HCT116 (cell line): ENCODE measurements around the gene DIAPH3. TPM values are rescaled to one million over a fixed set of nuclear protein-coding genes. Genes with fewer than 3 reads are reported as not detected.

Experiments
- ATAC-seq: fragments of 200-7000 bp; cut with Tn5 transposase; 2 replicates; pipeline ENCODE4 v1.9.1; 2020; ENCODE audit warnings: mild to moderate bottlenecking, moderate library complexity
- BruUV-seq: library from RNA; stranded (reverse); fragments of 400-500 nt; replicated peaks from 2 replicates; lab custom pipeline; 2021; lab: Mats Ljungman, UMichigan
- CTCF ChIA-PET: fragments of 300-600 bp; sonication (Branson Sonifier 250); formaldehyde crosslinking; loops from one replicate; lab custom pipeline; 2021; ENCODE audit warnings: antibody characterized with exemption; lab: Charles Lee
- POLR2A ChIA-PET: fragments of 300-600, 350-600 bp; sonication (Branson Sonifier 250); formaldehyde crosslinking; loops from one replicate; lab custom pipeline; 2021; ENCODE audit warnings: antibody characterized with exemption; lab: Charles Lee
- RAD21 ChIA-PET, 2 experiments: fragments of 300-600 bp; sonication (Branson Sonifier 250); formaldehyde crosslinking; loops; one replicate each; lab custom pipeline; 2023; ENCODE audit warnings: low total read pairs in 2 of 2; ENCODE audit not compliant: uncharacterized antibody in 2 of 2, unreplicated experiment in 2 of 2, low non-redundant PET in 1 of 2; lab: Charles Lee
- DNase-seq: peaks from one replicate; pipeline ENCODE4 v3.0.0-alpha.2; 2010; ENCODE audit warnings: low read depth, low spot score
- H2AFZ ChIP-seq: fragments of 200-600 bp; shearing (Covaris generic), sonication (generic); 2 replicates; pipeline ENCODE4 v1.6.1; 2017; ENCODE audit warnings: low read depth, mixed run types, mixed read lengths, antibody characterized with exemption, low read length; ENCODE audit not compliant: poor library complexity, severe bottlenecking
- H3K27ac ChIP-seq: 2 replicates; pipeline ENCODE4 v1.5.1; 2012; ENCODE audit warnings: low read depth, low read length
- H3K27me3 ChIP-seq: fragments of 200-600 bp; sonication (generic); 2 replicates; pipeline ENCODE4 v1.6.1; 2016; ENCODE audit warnings: mixed run types, low read length, mixed read lengths; ENCODE audit not compliant: insufficient read depth
- H3K36me3 ChIP-seq, 2 experiments: fragments of 200-500 bp in 1 of 2; fragments of 200-600 bp in 1 of 2; sonication (Bioruptor generic) in 1 of 2; sonication (generic) in 1 of 2; 2 replicates each; pipeline versions ENCODE4 v1.5.1 to v1.6.1; 2014 to 2016; ENCODE audit warnings: low read length in 2 of 2, inconsistent platforms in 1 of 2, mixed read lengths in 1 of 2, mixed run types in 1 of 2; ENCODE audit not compliant: insufficient read depth in 2 of 2, control insufficient read depth in 1 of 2
- H3K4me1 ChIP-seq, 2 experiments: fragments of 200-600 bp in 1 of 2; sonication (generic) in 1 of 2; 2 replicates each; pipeline versions ENCODE4 v1.5.1 to v1.6.1; 2012 to 2017; ENCODE audit warnings: low read length in 2 of 2, inconsistent platforms in 1 of 2, mild to moderate bottlenecking in 1 of 2, mixed read lengths in 1 of 2, mixed run types in 1 of 2, moderate library complexity in 1 of 2; ENCODE audit not compliant: insufficient read depth in 2 of 2, control insufficient read depth in 1 of 2
- H3K4me2 ChIP-seq: fragments of 200-600 bp; sonication (generic); 2 replicates; pipeline ENCODE4 v1.6.1; 2017; ENCODE audit warnings: mixed run types, low read length, mixed read lengths
- H3K4me3 ChIP-seq, 2 experiments: fragments of 200-600 bp in 1 of 2; sonication (generic) in 1 of 2; replicated peaks in 1 of 2; 2 replicates each; pipeline ENCODE4 v1.5.1; 2011 to 2016; ENCODE audit warnings: low read length in 2 of 2, control low read depth in 1 of 2, low read depth in 1 of 2, mild to moderate bottlenecking in 1 of 2, mixed read lengths in 1 of 2, mixed run types in 1 of 2
- H3K79me2 ChIP-seq: fragments of 200-600 bp; sonication (generic); 2 replicates; pipeline ENCODE4 v1.6.1; 2017; ENCODE audit warnings: mild to moderate bottlenecking, mixed run types, low read length, moderate library complexity, mixed read lengths; ENCODE audit not compliant: insufficient read depth
- H3K9ac ChIP-seq: fragments of 200-600 bp; sonication (generic); 2 replicates; pipeline ENCODE4 v1.6.1; 2016; ENCODE audit warnings: low read length, mixed read lengths
- H3K9me2 ChIP-seq: fragments of 200-600 bp; sonication (generic), shearing (Covaris generic); 2 replicates; pipeline ENCODE4 v1.6.1; 2017; ENCODE audit warnings: mixed run types, mild to moderate bottlenecking, moderate library complexity; ENCODE audit not compliant: insufficient read depth
- H3K9me3 ChIP-seq, 2 experiments: fragments of 200-500 bp in 1 of 2; fragments of 200-600 bp in 1 of 2; sonication (Bioruptor generic) in 1 of 2; sonication (generic) in 1 of 2; 2 replicates each; pipeline ENCODE4 v1.6.1; 2014 to 2017; ENCODE audit warnings: low read length in 2 of 2, mixed read lengths in 2 of 2, inconsistent platforms in 1 of 2, low read depth in 1 of 2, mild to moderate bottlenecking in 1 of 2, mixed run types in 1 of 2, moderate library complexity in 1 of 2; ENCODE audit not compliant: control insufficient read depth in 1 of 2, insufficient read depth in 1 of 2
- H4K20me1 ChIP-seq: fragments of 200-600 bp; sonication (generic), shearing (Covaris generic); 2 replicates; pipeline ENCODE4 v1.6.1; 2017; ENCODE audit warnings: mixed run types, mild to moderate bottlenecking, moderate library complexity; ENCODE audit not compliant: insufficient read depth
- EZH2 ChIP-seq: fragments of 200-600 bp; sonication (generic); IDR thresholded peaks from 2 replicates; pipeline ENCODE4 v1.6.1; 2017; ENCODE audit warnings: antibody characterized with exemption, mixed run types
- JUND ChIP-seq: IDR thresholded peaks from 2 replicates; pipeline ENCODE4 v1.6.1; 2012
- MAX ChIP-seq: IDR thresholded peaks from 2 replicates; pipeline ENCODE4 v1.6.1; 2012
- POLR2AphosphoS5 ChIP-seq: IDR thresholded peaks from 2 replicates; pipeline ENCODE4 v1.6.1; 2011; ENCODE audit warnings: mild to moderate bottlenecking, low read depth, low read length, moderate library complexity
- REST ChIP-seq: IDR thresholded peaks from 2 replicates; pipeline ENCODE4 v1.6.1; 2012; ENCODE audit warnings: low read depth
- SIN3A ChIP-seq: IDR thresholded peaks from 2 replicates; pipeline ENCODE4 v1.6.1; 2012; ENCODE audit warnings: low read depth
- SP1 ChIP-seq: IDR thresholded peaks from 2 replicates; pipeline ENCODE4 v1.6.1; 2012; ENCODE audit warnings: low read depth
- SRF ChIP-seq: IDR thresholded peaks from 2 replicates; pipeline ENCODE4 v1.6.1; 2012; ENCODE audit warnings: low read depth
- TCF7L2 ChIP-seq: IDR thresholded peaks from 2 replicates; pipeline ENCODE4 v1.7.0; 2011; ENCODE audit warnings: borderline replicate concordance, inconsistent platforms; ENCODE audit not compliant: insufficient read depth, insufficient read length; ENCODE audit errors: extremely low read depth
- ZNF274 ChIP-seq: fragments of 200-500 bp; sonication (Bioruptor generic); IDR thresholded peaks from 2 replicates; pipeline ENCODE4 v1.6.1; 2014; ENCODE audit warnings: mild to moderate bottlenecking, low read depth, low read length, inconsistent platforms
- intact Hi-C: fragments of 100-400 bp; cut with micrococcal nuclease; formaldehyde crosslinking; loops from 2 replicates; pipeline ENCODE4 v1.10.0; 2022
- total RNA-seq: library from RNA; stranded (reverse); gene quantifications from one replicate; pipeline ENCODE4 v1.2.1, GENCODE V29; 2021; ENCODE audit not compliant: unreplicated experiment

Gene DIAPH3
- total RNA-seq, 1 experiment from 2014 or later = 22.8 TPM

GRCh38 chr13:59834801-59835200, 328.9 kb downstream of the DIAPH3 start:
- no peaks in the 10 kb centered on the region for H4K20me1 ChIP-seq
- H3K9me2 ChIP-seq = no peaks in the 10 kb centered on the region
- intact Hi-C loops = no loop called here
- no peaks in the 10 kb centered on the region for H3K27me3 ChIP-seq
- H3K4me1 ChIP-seq = no peaks in the 10 kb centered on the region
- no peaks in the 10 kb centered on the region for H3K79me2 ChIP-seq
- no peak overlapping the region for H3K4me3 ChIP-seq
- no peak overlapping the region for H3K27ac ChIP-seq
- ChIA-PET RAD21 (no interaction called here), POLR2A (no interaction called here), CTCF (no interaction called here)
- H3K4me2 ChIP-seq = no peak overlapping the region
- no peak overlapping the region for H3K9ac ChIP-seq
- no peak for TF ChIP-seq SRF
- TF ChIP-seq POLR2AphosphoS5 = no peak
- no peak for TF ChIP-seq MAX
- TF ChIP-seq REST = no peak
- ATAC-seq (no peak), DNase-seq (no peak)
- H3K9me3 ChIP-seq = no peaks in the 10 kb centered on the region
- no TSS peak for BruUV-seq
- no peaks in the 10 kb centered on the region for H3K36me3 ChIP-seq
- H2AFZ ChIP-seq = no peak overlapping the region

GRCh38 chr13:59829690-59830089, 334.0 kb downstream of the DIAPH3 start:
- no peaks in the 10 kb centered on the region for H3K27me3 ChIP-seq
- H3K79me2 ChIP-seq = no peaks in the 10 kb centered on the region
- no peaks in the 10 kb centered on the region for H3K9me3 ChIP-seq
- H2AFZ ChIP-seq = no peak overlapping the region
- BruUV-seq = no TSS peak
- no peak overlapping the region for H3K9ac ChIP-seq
- intact Hi-C loops = no loop called here
- TF ChIP-seq TCF7L2 (no peak), SP1 (no peak), JUND (no peak), EZH2 (no peak), ZNF274 (no peak), SIN3A (no peak)
- no peaks in the 10 kb centered on the region for H4K20me1 ChIP-seq
- no peak overlapping the region for H3K4me2 ChIP-seq
- ChIA-PET RAD21 (no interaction called here), CTCF (no interaction called here), POLR2A (no interaction called here)
- H3K36me3 ChIP-seq = no peaks in the 10 kb centered on the region
- ATAC-seq (no peak), DNase-seq (no peak)
- no peaks in the 10 kb centered on the region for H3K9me2 ChIP-seq
- no peaks in the 10 kb centered on the region for H3K4me1 ChIP-seq
- H3K27ac ChIP-seq = no peak overlapping the region
- no peak overlapping the region for H3K4me3 ChIP-seq
